SK-N-SH (cell line): Measurements from ENCODE around the gene FBN2. TPM values are rescaled to one million over a fixed set of nuclear protein-coding genes. Genes with fewer than 3 reads are reported as not detected.

Experiments
- CTCF ChIA-PET: fragments of 300-600, 350-600 bp; formaldehyde crosslinking; extraction: SDS; loops from one replicate; lab custom pipeline; 2021; lab: Yijun Ruan, JAX
- POLR2A ChIA-PET: fragments of 350-600 bp; sonication (Branson Sonifier 250); formaldehyde crosslinking; extraction: SDS; loops from one replicate; lab custom pipeline; 2020; ENCODE audit warnings: antibody characterized with exemption, inconsistent platforms; lab: Yijun Ruan, JAX
- DNase-seq: peaks from one replicate; pipeline ENCODE4 v3.0.0; 2012
- H2AFZ ChIP-seq: fragments of 200-600 bp; sonication (generic); 2 replicates; pipeline ENCODE4 v1.8.1; 2016; ENCODE audit warnings: antibody characterized with exemption, mild to moderate bottlenecking, low read depth
- H3F3A ChIP-seq: fragments of 200-600 bp; sonication (generic); replicated peaks from 2 replicates; pipeline ENCODE3; 2016; ENCODE audit warnings: antibody characterized with exemption, mild to moderate bottlenecking; ENCODE audit not compliant: insufficient read depth
- H3K27ac ChIP-seq, 2 experiments: fragments of 200-500 bp in 1 of 2; fragments of 200-600 bp in 1 of 2; sonication (Bioruptor generic) in 1 of 2; sonication (generic), shearing (Covaris generic) in 1 of 2; 2 replicates each; pipeline versions ENCODE4 v1.5.1 to v1.6.1; 2014 to 2016; ENCODE audit warnings: low read depth in 2 of 2, inconsistent platforms in 1 of 2, low read length in 1 of 2, mild to moderate bottlenecking in 1 of 2, mixed read lengths in 1 of 2
- H3K27me3 ChIP-seq: fragments of 200-600 bp; sonication (generic), shearing (Covaris generic); 2 replicates; pipeline ENCODE4 v1.6.1; 2016; ENCODE audit warnings: mixed run types; ENCODE audit not compliant: insufficient read depth
- H3K36me3 ChIP-seq, 2 experiments: fragments of 200-500 bp in 1 of 2; fragments of 200-600 bp in 1 of 2; sonication (Bioruptor generic) in 1 of 2; sonication (generic) in 1 of 2; replicated peaks in 1 of 2; 2 replicates each; pipeline versions ENCODE3 to v1.5.1; 2014 to 2016; ENCODE audit warnings: low read length in 1 of 2, mild to moderate bottlenecking in 1 of 2; ENCODE audit not compliant: insufficient read depth in 2 of 2, control insufficient read depth in 1 of 2
- H3K4me1 ChIP-seq, 2 experiments: fragments of 200-500 bp in 1 of 2; fragments of 200-600 bp in 1 of 2; sonication (Bioruptor generic) in 1 of 2; sonication (generic), shearing (Covaris generic) in 1 of 2; 2 replicates each; pipeline versions ENCODE4 v1.5.1 to v1.6.1; 2014 to 2016; ENCODE audit warnings: low read depth in 1 of 2, low read length in 1 of 2, mixed run types in 1 of 2; ENCODE audit not compliant: insufficient read depth in 2 of 2, control insufficient read depth in 1 of 2
- H3K4me2 ChIP-seq: fragments of 200-600 bp; sonication (generic), shearing (Covaris generic); 2 replicates; pipeline ENCODE4 v1.6.1; 2017; ENCODE audit warnings: mixed run types
- H3K4me3 ChIP-seq, 2 experiments: fragments of 200-500 bp in 1 of 2; fragments of 200-600 bp in 1 of 2; sonication (Bioruptor generic) in 1 of 2; sonication (generic), shearing (Covaris generic) in 1 of 2; 2 replicates each; pipeline versions ENCODE4 v1.5.1 to v1.8.1; 2014 to 2016; ENCODE audit warnings: low read depth in 2 of 2, inconsistent platforms in 1 of 2, low read length in 1 of 2, mild to moderate bottlenecking in 1 of 2, mixed read lengths in 1 of 2, moderate library complexity in 1 of 2
- H3K79me2 ChIP-seq: fragments of 200-600 bp; sonication (generic); 2 replicates; pipeline ENCODE4 v1.8.1; 2017; ENCODE audit warnings: mild to moderate bottlenecking; ENCODE audit not compliant: insufficient read depth
- H3K9ac ChIP-seq: fragments of 200-600 bp; sonication (generic); 2 replicates; pipeline ENCODE4 v1.6.1; 2017; ENCODE audit warnings: mixed run types
- H3K9me2 ChIP-seq: fragments of 200-600 bp; sonication (generic); 2 replicates; pipeline ENCODE4 v1.6.1; 2017; ENCODE audit warnings: mixed run types
- H3K9me3 ChIP-seq: fragments of 200-600 bp; sonication (generic); 2 replicates; pipeline ENCODE4 v1.6.1; 2017; ENCODE audit warnings: mixed run types, mild to moderate bottlenecking, moderate library complexity
- H4K20me1 ChIP-seq: fragments of 200-600 bp; sonication (generic); 2 replicates; pipeline ENCODE4 v1.6.1; 2017; ENCODE audit warnings: mild to moderate bottlenecking, mixed run types; ENCODE audit not compliant: insufficient read depth
- CHD2 ChIP-seq: fragments of 150-350 bp; IDR thresholded peaks from 2 replicates; pipeline ENCODE4 v1.6.1; 2018; ENCODE audit warnings: low read length; ENCODE audit not compliant: partially characterized antibody
- ELF1 ChIP-seq: IDR thresholded peaks from 2 replicates; pipeline ENCODE4 v1.4.0; 2012
- EP300 ChIP-seq, 2 experiments: IDR thresholded peaks; 2 replicates each; pipeline versions ENCODE4 v1.4.0 to v1.6.1; 2012; ENCODE audit warnings: borderline replicate concordance in 1 of 2, low read depth in 1 of 2, low read length in 1 of 2
- EZH2phosphoT487 ChIP-seq: fragments of 200-600 bp; sonication (generic); IDR thresholded peaks from 2 replicates; pipeline ENCODE4 v1.6.1; 2017; ENCODE audit warnings: low read depth, mixed run types, mild to moderate bottlenecking, antibody characterized with exemption, moderate library complexity, borderline replicate concordance
- FOXJ3 ChIP-seq: sonication (generic); formaldehyde crosslinking; IDR thresholded peaks from 2 replicates; pipeline ENCODE4 v1.5.1; 2020; ENCODE audit warnings: mild to moderate bottlenecking, missing genetic modification reagents
- FOXM1 ChIP-seq: IDR thresholded peaks from 2 replicates; pipeline ENCODE4 v1.4.0; 2012; ENCODE audit warnings: low read depth, mild to moderate bottlenecking
- GABPA ChIP-seq: IDR thresholded peaks from 2 replicates; pipeline ENCODE4 v1.4.0; 2012; ENCODE audit warnings: low read depth, mild to moderate bottlenecking
- JUND ChIP-seq: IDR thresholded peaks from 2 replicates; pipeline ENCODE4 v1.4.0; 2012
- MXI1 ChIP-seq: IDR thresholded peaks from 2 replicates; pipeline ENCODE4 v1.6.1; 2012; ENCODE audit warnings: mild to moderate bottlenecking, low read depth, low read length, improper control_type of control experiment
- NFIC ChIP-seq: IDR thresholded peaks from 2 replicates; pipeline ENCODE4 v1.4.0; 2012; ENCODE audit warnings: borderline replicate concordance
- NRF1 ChIP-seq: IDR thresholded peaks from 2 replicates; pipeline ENCODE4 v1.6.1; 2012; ENCODE audit warnings: low read depth, mild to moderate bottlenecking, low read length
- POLR2AphosphoS5 ChIP-seq: IDR thresholded peaks from 2 replicates; pipeline ENCODE4 v1.6.1; 2012; ENCODE audit warnings: low read depth, low read length
- RCOR1 ChIP-seq: fragments of 150-350 bp; IDR thresholded peaks from 2 replicates; pipeline ENCODE4 v1.6.1; 2017; ENCODE audit warnings: antibody characterized with exemption, low read length
- RFX5 ChIP-seq: IDR thresholded peaks from 2 replicates; pipeline ENCODE4 v1.6.1; 2012; ENCODE audit warnings: mild to moderate bottlenecking, improper control_type of control experiment, low read length
- RXRA ChIP-seq: IDR thresholded peaks from 2 replicates; pipeline ENCODE4 v1.4.0; 2012; ENCODE audit warnings: low read depth, mild to moderate bottlenecking, borderline replicate concordance
- SIN3A ChIP-seq: IDR thresholded peaks from 2 replicates; pipeline ENCODE4 v1.6.1; 2012; ENCODE audit warnings: low read depth, mild to moderate bottlenecking, low read length, moderate library complexity, borderline replicate concordance
- TAF1 ChIP-seq: IDR thresholded peaks from 2 replicates; pipeline ENCODE4 v1.6.1; 2012; ENCODE audit warnings: low read depth, mild to moderate bottlenecking, low read length, moderate library complexity, borderline replicate concordance
- TEAD4 ChIP-seq: IDR thresholded peaks from 2 replicates; pipeline ENCODE4 v1.4.0; 2012; ENCODE audit warnings: mild to moderate bottlenecking, borderline replicate concordance; ENCODE audit not compliant: insufficient read depth
- YY1 ChIP-seq: IDR thresholded peaks from 2 replicates; pipeline ENCODE4 v1.4.0; 2012; ENCODE audit warnings: low read depth, mild to moderate bottlenecking
- WGBS: methylation state at CpG from one replicate; pipeline ENCODE4 v1.1.6; 2017; ENCODE audit warnings: low lambda C conversion rate; 5-methylcytosine and 5-hydroxymethylcytosine counted together
- polyA plus RNA-seq, 3 experiments: library from polyadenylated mRNA; depleted of rRNA; stranded (reverse); fragments of >200 nt; gene quantifications; 2 replicates each; pipeline ENCODE4 v1.2.3, GENCODE V29; 2012
- TF ChIP-seq, protein P1 (sequence below): IDR thresholded peaks from 2 replicates; pipeline ENCODE4 v1.4.0; 2012; ENCODE audit warnings: low read depth
- TF ChIP-seq, protein P2 (sequence below): IDR thresholded peaks from 2 replicates; pipeline ENCODE4; 2012
- TF ChIP-seq, protein P3 (sequence below): fragments of 150-350 bp; IDR thresholded peaks from 2 replicates; pipeline ENCODE4 v1.6.1; 2016; ENCODE audit warnings: mild to moderate bottlenecking, low read depth, low read length
- TF ChIP-seq, protein P4 (sequence below): fragments of 150-350 bp; IDR thresholded peaks from 2 replicates; pipeline ENCODE4 v1.6.1; 2017; ENCODE audit warnings: antibody characterized with exemption, low read length, low read depth, borderline replicate concordance

FBN2 gene
- polyA plus RNA-seq, 1 of the 3 experiments (the other 2 are of a cell fraction): 2.2 TPM

DNA sequence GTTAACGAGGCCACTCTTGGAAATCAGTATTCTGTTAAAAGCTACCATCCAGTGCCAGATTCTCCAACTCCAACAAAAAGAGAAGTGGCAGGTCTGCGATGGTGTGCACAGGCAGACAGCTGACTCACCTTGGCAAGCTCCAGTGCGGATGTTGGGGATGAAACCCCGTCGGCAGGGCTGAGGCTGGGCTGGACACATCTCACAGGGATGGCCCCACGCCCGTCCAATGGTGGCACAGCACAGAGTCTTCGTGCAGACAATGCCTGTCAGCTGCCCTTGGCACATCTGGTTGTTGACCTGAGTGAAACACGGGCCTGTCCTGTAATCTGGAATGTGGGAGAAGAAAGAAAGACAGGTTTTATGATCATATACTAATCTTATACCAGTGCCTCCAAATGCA is 73.4 kb downstream of the FBN2 start:
- H3K9ac ChIP-seq: no peak overlapping the region
- H4K20me1 ChIP-seq: no peaks in the 10 kb centered on the region
- H3K4me3 ChIP-seq: no peak overlapping the region
- H3F3A ChIP-seq: no peaks in the 10 kb centered on the region
- ChIA-PET CTCF (no interaction called here), POLR2A (no interaction called here)
- H3K36me3 ChIP-seq: no peaks in the 10 kb centered on the region
- H2AFZ ChIP-seq: no peak overlapping the region
- TF ChIP-seq, protein P1, sequence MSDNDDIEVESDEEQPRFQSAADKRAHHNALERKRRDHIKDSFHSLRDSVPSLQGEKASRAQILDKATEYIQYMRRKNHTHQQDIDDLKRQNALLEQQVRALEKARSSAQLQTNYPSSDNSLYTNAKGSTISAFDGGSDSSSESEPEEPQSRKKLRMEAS: no peak
- no peak for TF ChIP-seq RFX5
- TF ChIP-seq GABPA: no peak
- no peak for TF ChIP-seq ELF1
- no peak for TF ChIP-seq CHD2
- no peak for TF ChIP-seq EP300 (IDR thresholded peaks at IDR 0.05; ENCODE audit: borderline replicate concordance in 1 of 2, low read depth in 1 of 2, low read length in 1 of 2)
- TF ChIP-seq FOXM1: no peak
- no peak for TF ChIP-seq RXRA
- TF ChIP-seq JUND: no peak
- no peak for TF ChIP-seq MXI1
- TF ChIP-seq, protein P2, sequence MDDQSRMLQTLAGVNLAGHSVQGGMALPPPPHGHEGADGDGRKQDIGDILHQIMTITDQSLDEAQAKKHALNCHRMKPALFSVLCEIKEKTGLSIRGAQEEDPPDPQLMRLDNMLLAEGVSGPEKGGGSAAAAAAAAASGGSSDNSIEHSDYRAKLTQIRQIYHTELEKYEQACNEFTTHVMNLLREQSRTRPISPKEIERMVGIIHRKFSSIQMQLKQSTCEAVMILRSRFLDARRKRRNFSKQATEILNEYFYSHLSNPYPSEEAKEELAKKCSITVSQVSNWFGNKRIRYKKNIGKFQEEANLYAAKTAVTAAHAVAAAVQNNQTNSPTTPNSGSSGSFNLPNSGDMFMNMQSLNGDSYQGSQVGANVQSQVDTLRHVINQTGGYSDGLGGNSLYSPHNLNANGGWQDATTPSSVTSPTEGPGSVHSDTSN: no peak
- no peaks in the 10 kb centered on the region; a peak in 1 of 4 replicates for H3K4me1 ChIP-seq
- no peak overlapping the region for H3K4me2 ChIP-seq
- H3K9me3 ChIP-seq: no peaks in the 10 kb centered on the region; the same call in 1 of the 2 replicates
- H3K79me2 ChIP-seq: no peaks in the 10 kb centered on the region
- no peaks in the 10 kb centered on the region for H3K9me2 ChIP-seq
- peak overlapping the region in 1 of 2 experiments; percentile 68; a peak in 1 of 4 replicates for H3K27ac ChIP-seq
- no peak for DNase-seq
- whole genome bisulfite sequencing: 27% methylated on average over 7 of the region's 9 CpGs
- H3K27me3 ChIP-seq: no peaks in the 10 kb centered on the region

DNA sequence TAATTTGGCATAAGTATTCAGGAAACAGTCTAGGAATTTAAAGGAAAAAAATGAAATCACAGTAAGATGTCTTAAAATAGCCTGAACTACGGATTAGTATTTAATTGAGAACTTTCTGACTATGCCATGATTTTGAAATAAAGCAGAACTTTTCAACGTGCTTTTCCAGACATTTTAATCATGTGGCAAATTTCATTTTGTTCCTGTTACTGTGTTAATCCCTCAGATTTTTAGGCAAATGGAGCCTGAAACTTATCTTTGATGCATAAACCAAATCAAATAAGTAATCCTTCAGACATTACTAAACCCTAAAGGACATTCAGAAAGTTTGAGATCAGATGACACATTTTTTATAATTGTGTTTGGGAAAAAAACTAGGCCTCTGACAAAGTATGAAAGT is 75.7 kb downstream of the FBN2 start:
- H3K9me3 ChIP-seq: no peaks in the 10 kb centered on the region; the same call in 1 of the 2 replicates
- H3K9me2 ChIP-seq: no peaks in the 10 kb centered on the region
- DNase-seq: no peak
- no peak overlapping the region for H3K9ac ChIP-seq
- H4K20me1 ChIP-seq: no peaks in the 10 kb centered on the region
- POLR2A ChIA-PET: no interaction called here
- H3K4me2 ChIP-seq: no peak overlapping the region
- no peaks in the 10 kb centered on the region for H3K79me2 ChIP-seq
- H3F3A ChIP-seq: no peaks in the 10 kb centered on the region
- WGBS: 4% methylated on average over 2 of the region's 2 CpGs
- no peaks in the 10 kb centered on the region; a peak in 1 of 4 replicates for H3K4me1 ChIP-seq
- no peak overlapping the region for H3K4me3 ChIP-seq
- CTCF ChIA-PET: no interaction called here
- H3K27me3 ChIP-seq: no peaks in the 10 kb centered on the region
- no peaks in the 10 kb centered on the region for H3K36me3 ChIP-seq
- H3K27ac ChIP-seq: peak overlapping the region; percentile 13 to 64; a peak in 1 of 4 replicates
- no peak overlapping the region for H2AFZ ChIP-seq
- TF ChIP-seq EP300 (IDR thresholded peaks at IDR 0.05; ENCODE audit: borderline replicate concordance in 1 of 2, low read depth in 1 of 2, low read length in 1 of 2): no peak
- TF ChIP-seq NRF1: no peak
- no peak for TF ChIP-seq TEAD4
- no peak for TF ChIP-seq TAF1
- TF ChIP-seq POLR2AphosphoS5: no peak
- no peak for TF ChIP-seq NFIC
- TF ChIP-seq, protein P1: no peak
- no peak for TF ChIP-seq SIN3A
- TF ChIP-seq, protein P3, sequence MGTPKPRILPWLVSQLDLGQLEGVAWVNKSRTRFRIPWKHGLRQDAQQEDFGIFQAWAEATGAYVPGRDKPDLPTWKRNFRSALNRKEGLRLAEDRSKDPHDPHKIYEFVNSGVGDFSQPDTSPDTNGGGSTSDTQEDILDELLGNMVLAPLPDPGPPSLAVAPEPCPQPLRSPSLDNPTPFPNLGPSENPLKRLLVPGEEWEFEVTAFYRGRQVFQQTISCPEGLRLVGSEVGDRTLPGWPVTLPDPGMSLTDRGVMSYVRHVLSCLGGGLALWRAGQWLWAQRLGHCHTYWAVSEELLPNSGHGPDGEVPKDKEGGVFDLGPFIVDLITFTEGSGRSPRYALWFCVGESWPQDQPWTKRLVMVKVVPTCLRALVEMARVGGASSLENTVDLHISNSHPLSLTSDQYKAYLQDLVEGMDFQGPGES: no peak
- no peak for TF ChIP-seq FOXJ3 (CRISPR knock-in tag)
- TF ChIP-seq, protein P2: no peak
- TF ChIP-seq, protein P4, sequence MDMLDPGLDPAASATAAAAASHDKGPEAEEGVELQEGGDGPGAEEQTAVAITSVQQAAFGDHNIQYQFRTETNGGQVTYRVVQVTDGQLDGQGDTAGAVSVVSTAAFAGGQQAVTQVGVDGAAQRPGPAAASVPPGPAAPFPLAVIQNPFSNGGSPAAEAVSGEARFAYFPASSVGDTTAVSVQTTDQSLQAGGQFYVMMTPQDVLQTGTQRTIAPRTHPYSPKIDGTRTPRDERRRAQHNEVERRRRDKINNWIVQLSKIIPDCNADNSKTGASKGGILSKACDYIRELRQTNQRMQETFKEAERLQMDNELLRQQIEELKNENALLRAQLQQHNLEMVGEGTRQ: no peak
- no peak for TF ChIP-seq RCOR1
- no peak for TF ChIP-seq YY1
- no peak for TF ChIP-seq JUND
- TF ChIP-seq EZH2phosphoT487: no peak
- TF ChIP-seq ELF1: no peak
